Measurements from ENCODE around the gene CFAP107.
"Not testable (repeated sequence)": the region's sequence is repeated elsewhere in the genome, so short reads cannot be mapped to it uniquely, and the experiment has no call there.

The CFAP107 gene

DNA sequence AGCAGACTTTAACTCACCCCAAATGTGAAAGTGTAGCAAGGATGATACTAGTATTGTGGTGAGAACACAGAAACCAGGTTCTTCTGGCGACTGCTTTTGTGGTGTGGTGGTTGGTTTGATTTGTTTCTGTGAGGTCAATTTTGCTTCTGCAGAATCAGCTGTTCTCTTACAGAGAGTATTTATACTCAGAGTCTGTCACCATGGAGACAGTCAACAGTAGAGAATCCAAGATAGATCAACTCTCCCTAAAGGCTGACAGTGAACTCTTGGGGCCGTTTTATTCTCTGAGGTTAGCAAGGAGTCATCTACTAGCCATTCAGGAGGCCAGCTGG, at the start of gene CFAP107:
TSS of gene CFAP107 (plus strand) at position 209 of the 332 bp plus-strand sequence. CDS start 231 bp downstream, outside the sequence.
- no peak for DNase-seq

GRCh38 chr1:12696658-12697057, 49.3 kb upstream of the CFAP107 start:
- DNase-seq = no peak

DNA sequence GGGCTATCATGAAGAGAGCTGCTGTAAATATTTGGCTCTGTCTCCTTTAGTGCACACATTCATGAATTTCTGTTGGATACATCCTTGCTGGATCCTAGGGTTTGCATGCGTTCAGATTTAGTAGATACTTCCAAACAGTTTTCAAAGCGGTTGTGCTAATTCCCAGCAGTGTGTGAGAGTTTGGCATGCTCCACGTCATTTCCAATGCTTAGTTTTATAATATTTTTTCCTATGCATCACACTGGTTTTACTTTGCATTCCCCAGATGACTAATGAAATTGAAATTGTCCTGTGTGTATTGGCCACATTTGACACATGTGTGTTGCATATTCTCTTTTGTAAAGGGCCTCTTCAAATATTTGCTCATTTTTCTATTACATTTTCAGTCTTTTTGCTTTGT, 48.6 kb upstream of the CFAP107 start:
- DNase-seq = no peak

DNA sequence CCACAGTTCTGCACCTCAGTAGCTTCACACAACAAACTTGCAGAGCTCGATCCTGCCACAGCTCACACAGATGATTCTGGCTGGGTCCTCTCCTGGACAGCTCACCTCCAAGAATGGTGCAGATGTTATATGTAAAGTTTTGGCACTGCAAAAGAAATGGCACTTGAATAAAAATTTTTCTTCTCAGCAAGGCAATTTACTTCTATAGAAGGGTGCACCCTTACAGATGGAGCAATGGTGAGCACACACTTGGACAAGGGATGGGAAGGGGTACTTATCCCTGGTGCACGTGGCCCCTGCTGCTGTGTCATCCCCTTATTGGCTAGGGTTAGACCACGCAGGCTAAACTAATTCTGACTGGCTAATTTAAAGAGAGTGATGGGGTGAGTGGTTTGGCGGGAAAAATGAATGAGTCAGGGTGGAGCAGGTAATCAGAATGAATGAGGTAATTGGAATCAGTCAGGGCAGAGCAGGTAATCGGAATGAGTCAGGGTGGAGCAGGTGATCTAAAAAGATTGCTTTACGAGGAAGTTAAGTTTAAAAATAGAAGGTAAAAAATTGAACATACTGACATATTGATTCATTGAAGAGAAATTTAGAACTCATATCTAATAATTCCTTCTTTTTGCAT, 42.1 kb upstream of the CFAP107 start:
- no peak for DNase-seq

- DNase-seq = no peak
Observed at GRCh38 chr1:12706061-12706460, 39.9 kb upstream of the CFAP107 start.

- DNase-seq = no peak
Observed at GRCh38 chr1:12708396-12709090, 37.5 kb upstream of the CFAP107 start.

- no peak for DNase-seq
Observed at GRCh38 chr1:12709091-12709491, 36.9 kb upstream of the CFAP107 start.

GRCh38 chr1:12709696-12710095, 36.3 kb upstream of the CFAP107 start:
- DNase-seq = no peak

- no peak for DNase-seq
Observed at GRCh38 chr1:12711536-12711935, 34.5 kb upstream of the CFAP107 start.

DNA sequence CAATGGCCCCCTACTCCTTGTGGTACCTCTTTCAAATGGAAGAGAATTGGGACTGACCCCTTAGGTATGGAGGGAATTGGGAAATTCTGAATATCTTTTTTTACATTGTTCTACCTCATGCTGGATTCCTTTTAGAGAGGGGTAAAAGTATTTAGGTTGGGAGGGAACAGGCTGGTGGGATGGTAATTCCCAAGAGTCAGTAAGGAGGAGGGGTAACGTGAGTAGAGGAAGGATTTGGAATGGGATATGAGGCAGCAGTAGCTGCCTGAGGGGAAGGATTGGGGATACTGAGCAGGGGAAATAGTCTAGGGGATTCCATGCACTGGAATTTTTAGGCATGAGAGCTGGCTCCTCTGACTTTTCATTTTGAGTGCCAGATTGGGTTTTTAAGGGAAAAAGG, 33.9 kb upstream of the CFAP107 start:
- no peak for DNase-seq

GRCh38 chr1:12712929-12713328, 33.1 kb upstream of the CFAP107 start:
- no peak for DNase-seq

DNA sequence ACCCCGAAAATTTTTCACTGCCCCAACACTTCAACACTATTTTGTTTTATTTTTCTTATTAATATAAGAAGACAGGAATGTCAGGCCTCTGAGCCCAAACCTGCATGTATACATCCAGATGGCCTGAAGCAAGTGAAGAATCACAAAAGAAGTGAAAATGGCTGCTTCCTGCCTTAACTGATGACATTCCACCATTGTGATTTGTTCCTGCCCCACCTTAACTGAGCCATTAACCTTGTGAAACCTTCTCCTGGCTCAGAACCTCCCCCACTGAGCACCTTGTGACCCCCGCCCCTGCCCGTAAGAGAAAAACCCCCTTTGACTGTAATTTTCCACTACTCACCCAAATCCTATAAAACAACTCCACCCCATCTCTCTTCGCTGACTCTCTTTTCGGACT, 32.3 kb upstream of the CFAP107 start:
- not testable (repeated sequence) for DNase-seq

DNA sequence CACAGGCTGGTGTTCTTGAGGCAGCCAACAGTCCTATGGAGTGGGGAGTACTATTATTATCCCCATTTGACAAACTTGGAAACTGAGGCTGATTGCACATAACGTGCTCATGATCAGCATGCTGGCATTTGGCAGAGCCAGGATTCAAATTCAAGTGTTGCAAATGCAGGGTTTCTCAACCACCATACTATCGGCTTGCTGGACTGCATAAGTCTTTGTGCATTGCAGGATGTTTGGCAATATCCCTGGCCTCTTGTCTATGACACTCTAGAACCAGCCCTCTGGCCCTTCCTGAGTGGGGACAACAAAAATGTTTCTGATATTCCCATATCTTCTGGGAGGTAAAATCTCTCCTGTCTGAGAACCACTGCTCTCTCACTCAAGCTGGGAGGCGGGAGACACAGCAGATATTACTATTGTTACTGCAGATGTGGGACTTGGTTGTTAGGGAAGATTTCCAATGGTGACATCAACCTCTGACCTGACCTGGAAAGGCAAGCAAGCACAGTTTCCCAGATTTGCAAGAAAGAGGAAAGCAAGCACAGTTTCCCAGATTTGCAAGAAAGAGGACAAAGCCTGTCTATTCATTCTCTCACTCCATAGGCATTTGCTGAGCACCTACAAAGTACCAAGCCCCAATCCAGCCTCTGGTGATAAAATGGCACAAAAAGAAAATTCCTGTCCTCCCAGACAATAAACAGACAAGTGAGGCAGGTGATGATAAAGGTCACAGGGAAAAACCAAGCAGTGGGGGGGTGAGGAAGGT, 31.1 kb upstream of the CFAP107 start:
- DNase-seq = no peak

- DNase-seq = no peak
Observed at GRCh38 chr1:12715896-12716437, 30.0 kb upstream of the CFAP107 start, which contains the start of gene AADACL3. Gene AADACL3 (plus strand): TSS chr1:12716110. CDS start chr1:12716177, 67 bp downstream.

- no peak for DNase-seq
Observed at GRCh38 chr1:12717301-12717838, 28.6 kb upstream of the CFAP107 start.

- no peak for DNase-seq
Observed at GRCh38 chr1:12722626-12723025, 23.4 kb upstream of the CFAP107 start.

GRCh38 chr1:12728391-12728790, 17.6 kb upstream of the CFAP107 start:
- no peak for DNase-seq

- DNase-seq = no peak
Observed at GRCh38 chr1:12730156-12730555, 15.8 kb upstream of the CFAP107 start.

GRCh38 chr1:12731084-12731483, 14.9 kb upstream of the CFAP107 start:
- DNase-seq = not testable (repeated sequence)

DNA sequence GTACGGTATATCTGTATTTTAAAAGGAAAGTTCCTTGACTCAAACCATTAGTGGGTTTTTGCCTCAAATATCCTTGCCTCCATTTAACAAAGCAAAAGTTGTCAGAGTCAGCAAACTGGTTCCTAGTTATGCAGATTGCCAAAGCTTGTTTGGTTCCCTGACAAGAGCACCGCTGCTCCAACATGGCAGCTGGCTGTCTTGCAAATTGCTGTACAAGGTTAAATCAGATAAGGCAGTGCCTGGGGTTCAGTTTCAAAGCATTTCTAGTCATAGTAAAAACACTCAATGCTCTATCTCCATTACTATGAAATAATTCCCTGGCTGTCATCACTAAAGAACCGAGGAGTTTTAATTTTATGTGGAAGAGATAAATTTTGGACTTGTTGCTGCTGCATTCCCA, 11.3 kb upstream of the CFAP107 start:
- no peak for DNase-seq

GRCh38 chr1:12738934-12739333, 7.1 kb upstream of the CFAP107 start:
- no peak for DNase-seq

- no peak for DNase-seq
Observed at GRCh38 chr1:12739613-12740012, 6.4 kb upstream of the CFAP107 start.

DNA sequence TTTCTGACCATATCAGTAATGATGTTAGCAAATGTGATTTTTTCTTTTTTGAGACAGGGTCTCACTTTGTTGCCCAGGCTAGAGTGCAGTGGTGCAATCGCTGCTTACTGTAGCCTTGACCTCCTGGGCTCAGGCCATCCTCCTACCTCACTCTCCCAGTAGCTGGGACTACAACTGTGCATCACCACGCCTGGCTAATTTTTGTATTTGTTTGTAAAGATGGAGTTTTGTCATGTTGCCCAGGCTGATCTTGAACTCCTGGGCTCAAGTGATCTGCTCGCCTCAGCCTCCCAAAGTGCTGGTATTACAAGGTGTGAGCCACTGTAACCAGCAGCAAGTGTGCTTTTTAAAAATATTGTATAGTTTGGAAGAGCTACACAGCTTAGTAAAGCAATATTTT, 4.1 kb upstream of the CFAP107 start:
- no peak for DNase-seq
